AG09319 (cell line): ENCODE results near the gene ATXN7L1.

Experiments used
- DNase-seq: peaks from one replicate; pipeline ENCODE4 v3.0.0-alpha.2; 2010; ENCODE audit warnings: low read depth; ENCODE audit errors: extremely low read depth
- TF ChIP-seq, protein P1 (sequence below): IDR thresholded peaks from 2 replicates; pipeline ENCODE4 v1.5.1; 2011; ENCODE audit warnings: low read depth, mild to moderate bottlenecking, inconsistent platforms, low read length, moderate library complexity

The ATXN7L1 gene

DNA sequence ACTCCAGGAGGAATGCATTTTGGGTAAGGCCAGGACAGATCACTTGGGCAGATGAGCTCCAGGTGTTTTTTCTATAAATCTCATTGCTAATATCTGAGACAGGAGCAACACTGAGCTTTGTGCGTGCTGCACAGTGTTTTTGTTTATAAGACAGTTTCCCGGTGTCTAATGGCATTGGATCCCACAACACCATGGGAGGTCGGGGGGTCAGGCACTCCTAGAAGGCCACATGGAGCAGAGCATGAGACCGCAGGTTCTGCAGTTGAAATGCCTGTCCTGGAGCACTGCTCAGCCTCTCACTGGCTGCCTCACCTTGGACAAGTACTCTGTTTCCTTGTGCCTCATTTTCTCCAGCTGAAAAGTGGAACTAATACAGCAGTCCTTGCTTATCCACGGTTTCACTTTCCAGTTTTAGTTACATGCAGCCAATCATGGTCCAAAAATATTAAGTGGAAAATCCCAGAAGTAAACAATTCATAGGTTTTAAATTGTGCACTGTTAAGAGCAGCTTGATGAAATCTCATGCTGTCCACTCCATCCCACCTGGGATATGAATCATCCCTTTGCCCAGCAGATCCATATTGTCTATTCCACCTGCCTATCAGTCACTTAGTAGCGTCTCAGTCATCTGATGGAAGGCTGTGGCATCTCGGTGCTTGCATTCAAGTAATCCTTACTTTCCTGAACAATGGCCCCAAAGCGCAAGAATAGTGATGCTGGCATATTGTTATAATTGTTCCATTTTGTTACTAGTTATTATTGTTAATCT is 35.2 kb downstream of the ATXN7L1 start:
- TF ChIP-seq, protein P1, sequence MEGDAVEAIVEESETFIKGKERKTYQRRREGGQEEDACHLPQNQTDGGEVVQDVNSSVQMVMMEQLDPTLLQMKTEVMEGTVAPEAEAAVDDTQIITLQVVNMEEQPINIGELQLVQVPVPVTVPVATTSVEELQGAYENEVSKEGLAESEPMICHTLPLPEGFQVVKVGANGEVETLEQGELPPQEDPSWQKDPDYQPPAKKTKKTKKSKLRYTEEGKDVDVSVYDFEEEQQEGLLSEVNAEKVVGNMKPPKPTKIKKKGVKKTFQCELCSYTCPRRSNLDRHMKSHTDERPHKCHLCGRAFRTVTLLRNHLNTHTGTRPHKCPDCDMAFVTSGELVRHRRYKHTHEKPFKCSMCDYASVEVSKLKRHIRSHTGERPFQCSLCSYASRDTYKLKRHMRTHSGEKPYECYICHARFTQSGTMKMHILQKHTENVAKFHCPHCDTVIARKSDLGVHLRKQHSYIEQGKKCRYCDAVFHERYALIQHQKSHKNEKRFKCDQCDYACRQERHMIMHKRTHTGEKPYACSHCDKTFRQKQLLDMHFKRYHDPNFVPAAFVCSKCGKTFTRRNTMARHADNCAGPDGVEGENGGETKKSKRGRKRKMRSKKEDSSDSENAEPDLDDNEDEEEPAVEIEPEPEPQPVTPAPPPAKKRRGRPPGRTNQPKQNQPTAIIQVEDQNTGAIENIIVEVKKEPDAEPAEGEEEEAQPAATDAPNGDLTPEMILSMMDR = no peak
- no peak for DNase-seq

DNA sequence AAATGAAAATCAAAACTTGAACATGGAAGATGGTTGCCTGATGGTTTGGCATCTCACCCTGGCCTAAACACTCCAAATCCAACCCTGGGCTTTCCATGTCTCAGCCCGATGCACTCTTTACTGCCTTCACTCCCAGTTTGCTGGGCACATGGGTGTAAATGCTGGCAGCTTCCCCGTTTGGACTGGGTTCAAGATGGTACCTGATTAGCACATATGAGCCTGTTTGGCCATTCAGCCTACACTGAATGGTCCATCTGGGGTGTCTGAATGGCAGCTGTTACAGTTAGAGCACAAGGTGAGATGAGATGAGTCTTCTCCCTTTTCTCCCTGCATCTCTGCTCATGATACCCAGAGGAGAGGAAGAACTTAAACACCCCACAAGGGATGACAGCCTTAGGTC is 37.1 kb downstream of the ATXN7L1 start:
- TF ChIP-seq, protein P1 = no peak
- no peak for DNase-seq

DNA sequence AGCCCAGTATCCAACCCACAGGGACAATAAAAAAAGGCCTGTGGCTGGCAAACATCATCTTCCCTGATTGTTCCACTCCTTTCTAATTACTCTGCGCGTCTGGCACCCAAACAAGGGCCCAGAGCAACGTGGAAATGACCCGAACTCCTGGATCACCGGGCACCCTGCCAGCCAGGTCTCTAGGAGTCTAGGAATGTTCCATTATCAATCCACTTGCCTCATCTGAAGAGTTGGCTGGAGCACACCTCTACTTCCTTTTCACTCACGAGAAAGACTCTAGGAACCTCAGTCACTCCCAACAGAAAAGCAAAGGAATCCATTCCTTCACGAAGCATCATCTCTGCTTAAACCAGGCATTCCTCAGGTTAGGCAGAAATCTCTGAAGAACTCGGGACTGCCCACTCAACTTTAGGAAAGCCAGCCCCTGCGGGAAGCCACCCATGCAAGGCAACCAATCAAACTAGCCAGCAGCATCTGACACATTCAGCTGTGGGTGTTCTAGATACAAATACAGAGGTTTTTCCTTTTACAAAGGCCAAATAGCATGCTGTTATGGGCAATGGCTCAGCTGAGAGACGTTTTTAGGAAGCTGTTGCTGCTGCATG is 37.7 kb downstream of the ATXN7L1 start:
- TF ChIP-seq, protein P1 = no peak
- no peak for DNase-seq

DNA sequence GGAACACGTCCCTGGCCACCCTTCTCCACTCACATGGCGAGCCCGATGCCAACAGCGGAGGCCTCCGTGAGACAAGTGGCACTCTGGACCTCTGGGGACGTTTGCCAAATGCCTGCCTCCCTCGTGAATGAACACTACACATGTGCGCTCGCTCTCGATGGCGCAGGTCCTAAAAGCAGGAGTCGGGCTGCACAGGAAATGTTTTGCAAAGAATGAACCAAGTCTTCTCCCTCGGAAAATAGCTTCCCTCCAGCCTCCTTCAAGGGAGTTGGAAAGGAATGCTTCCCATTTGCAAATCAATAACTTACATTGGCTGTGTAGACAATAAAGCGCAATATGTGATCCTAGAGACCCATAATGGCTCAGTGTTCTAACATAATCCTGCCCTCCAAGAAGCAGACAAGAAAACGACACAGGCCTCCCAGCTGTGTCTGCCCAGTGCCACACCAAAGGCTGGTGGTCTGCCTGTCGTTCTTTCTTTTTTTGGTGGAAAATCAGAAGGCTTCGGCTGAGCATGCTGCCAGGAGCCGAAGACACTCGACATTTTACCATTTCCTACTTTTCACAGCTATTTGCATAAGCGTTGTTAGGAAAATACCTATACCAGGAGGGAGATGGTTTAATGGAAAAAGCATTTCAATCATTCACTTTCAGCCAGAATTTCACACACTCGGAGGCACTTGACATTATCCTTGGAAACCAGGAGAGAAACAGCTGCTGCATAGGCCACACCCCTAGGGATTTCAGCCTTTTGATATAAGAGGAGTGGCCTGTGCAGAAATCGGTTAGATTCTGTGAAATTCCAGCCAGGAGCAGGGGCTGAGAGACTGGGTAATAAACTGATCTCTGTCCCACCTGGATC is 38.4 kb downstream of the ATXN7L1 start:
- TF ChIP-seq, protein P1 = no peak
- DNase-seq = no peak

DNA sequence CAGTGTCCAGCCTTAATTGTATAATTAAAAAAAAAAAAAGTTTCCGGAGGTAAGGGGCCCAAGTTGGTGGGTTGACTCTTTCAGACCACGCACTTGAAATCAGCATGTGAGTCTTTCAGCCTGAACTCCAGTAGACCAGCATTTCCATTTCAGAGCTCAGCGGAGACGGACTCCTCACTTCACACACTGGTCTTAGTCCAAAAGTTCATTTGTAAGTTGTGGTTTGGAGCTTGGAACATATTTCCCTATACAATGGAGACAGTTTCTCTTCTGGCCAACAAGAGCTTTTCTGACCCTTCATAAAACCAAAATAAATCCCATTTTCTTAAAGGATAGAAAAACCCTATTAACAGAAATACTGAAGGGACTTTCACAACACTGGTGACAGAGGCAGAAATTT is 41.0 kb downstream of the ATXN7L1 start:
- TF ChIP-seq, protein P1 = no peak
- no peak for DNase-seq

DNA sequence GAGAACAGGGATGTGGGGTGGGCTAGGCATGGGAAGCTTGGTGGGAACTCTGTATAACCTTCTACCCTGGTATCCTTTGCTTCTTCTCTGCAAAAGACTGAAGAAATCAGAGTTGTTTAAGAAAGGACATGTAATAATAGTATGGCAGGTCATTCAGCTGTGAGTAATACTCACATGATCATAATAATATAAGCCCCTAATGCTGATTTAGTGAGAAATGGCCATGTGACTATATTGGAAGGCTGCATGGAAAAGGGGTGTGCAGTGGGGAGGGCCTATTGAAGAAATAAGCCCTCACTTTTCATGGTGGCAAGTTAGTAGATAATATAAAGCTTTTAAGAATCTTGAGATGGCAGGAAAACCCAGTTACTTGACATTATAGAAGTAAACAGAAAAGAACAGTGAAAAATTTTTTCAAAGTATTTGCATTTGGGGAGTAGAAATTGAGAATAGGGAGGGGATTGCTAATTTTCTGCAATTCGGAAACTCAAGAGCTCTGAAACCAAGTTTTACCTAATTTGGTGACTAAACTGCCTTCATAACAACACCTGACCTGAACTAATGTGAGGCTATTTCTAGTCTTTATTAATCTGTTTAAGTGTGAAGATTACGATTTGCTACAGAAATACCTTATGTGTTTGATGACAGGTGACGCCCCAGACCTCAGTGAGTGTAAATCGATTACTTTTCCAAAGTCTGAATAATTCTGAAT is 44.4 kb downstream of the ATXN7L1 start:
- no peak for DNase-seq
- TF ChIP-seq, protein P1 = no peak

DNA sequence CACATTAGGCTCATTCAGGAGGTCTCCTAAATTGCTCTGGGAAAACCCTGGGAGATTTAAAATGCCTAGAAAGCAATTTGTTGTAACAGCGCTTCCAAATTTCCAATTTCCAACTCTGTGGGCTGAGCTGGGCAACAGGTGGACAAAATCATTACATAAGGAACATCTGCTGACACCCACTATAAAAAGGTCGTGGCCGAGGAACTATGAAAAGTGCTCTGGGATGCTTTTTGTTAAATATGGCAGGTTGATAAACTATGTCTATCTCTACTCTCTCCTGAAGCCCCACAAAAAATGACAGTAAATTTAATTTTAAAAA is 45.1 kb downstream of the ATXN7L1 start:
- no peak for DNase-seq
- TF ChIP-seq, protein P1 = no peak
